B cell (primary cell): Measurements from ENCODE around the gene ASTN2. TPM values are rescaled to one million over a fixed set of nuclear protein-coding genes. Genes with fewer than 3 reads are reported as not detected.

Source experiments
- ATAC-seq: fragments of 200-7000 bp; cut with Tn5 transposase; one replicate; pipeline ENCODE4 v1.10.0; 2021; ENCODE audit warnings: low read depth, mild to moderate bottlenecking, moderate number of reproducible peaks, moderate library complexity
- CTCF ChIA-PET: fragments of 350-600 bp; sonication (Branson Sonifier 250); formaldehyde crosslinking; loops from one replicate; lab custom pipeline; 2021; ENCODE audit warnings: antibody characterized with exemption, inconsistent platforms; lab: Charles Lee
- POLR2A ChIA-PET: fragments of 350-600 bp; sonication (Branson Sonifier 250); formaldehyde crosslinking; loops from one replicate; lab custom pipeline; 2021; ENCODE audit warnings: antibody characterized with exemption; lab: Charles Lee
- DNase-seq: peaks from one replicate; pipeline ENCODE4 v3.0.0; 2013
- H2AFZ ChIP-seq: 2 replicates; pipeline ENCODE4 v1.6.1; 2012; ENCODE audit warnings: mild to moderate bottlenecking, low read depth, low read length; ENCODE audit not compliant: insufficient read depth, poor library complexity, severe bottlenecking
- H3K27ac ChIP-seq, 2 donors: 1 replicate in 1 of 2; 2 replicates in 1 of 2; pipeline ENCODE4 v1.5.1; 2012 to 2013; ENCODE audit warnings: low read length in 2 of 2, mild to moderate bottlenecking in 2 of 2, moderate library complexity in 1 of 2
- H3K27me3 ChIP-seq, 4 experiments: fragments of 200-600 bp in 1 of 4; sonication (generic) in 1 of 4; replicated peaks in 1 of 4; 1 replicate in 2 of 4; 2 replicates in 2 of 4; pipeline versions ENCODE4 v1.6.1 to v1.7.0; 2013 to 2016; ENCODE audit warnings: low read length in 3 of 4, mild to moderate bottlenecking in 2 of 4, mixed read lengths in 1 of 4, moderate library complexity in 1 of 4; ENCODE audit not compliant: insufficient read depth in 4 of 4, control insufficient read depth in 3 of 4; ENCODE audit errors: control extremely low read depth in 1 of 4
- H3K36me3 ChIP-seq, 2 experiments: replicated peaks in 1 of 2; 1 replicate in 1 of 2; 2 replicates in 1 of 2; pipeline versions ENCODE4 v1.6.1 to v1.7.1; 2013; ENCODE audit warnings: low read length in 1 of 2; ENCODE audit not compliant: insufficient read depth in 2 of 2, control insufficient read depth in 1 of 2; ENCODE audit errors: control extremely low read depth in 1 of 2, extremely low read depth in 1 of 2
- H3K4me1 ChIP-seq, 2 donors: fragments of 200-600 bp in 1 of 2; sonication (generic) in 1 of 2; 1 replicate in 1 of 2; 2 replicates in 1 of 2; pipeline versions ENCODE4 v1.5.1 to v1.6.1; 2013 to 2017; ENCODE audit warnings: low read length in 2 of 2; ENCODE audit not compliant: control insufficient read depth in 2 of 2, insufficient read depth in 2 of 2
- H3K4me2 ChIP-seq: replicated peaks from 2 replicates; pipeline ENCODE3; 2012; ENCODE audit warnings: mild to moderate bottlenecking, low read depth, low read length; ENCODE audit not compliant: poor library complexity, severe bottlenecking
- H3K4me3 ChIP-seq, 5 experiments: fragments of 200-600 bp in 1 of 5; sonication (generic) in 1 of 5; 1 replicate in 3 of 5; 2 replicates in 2 of 5; pipeline versions ENCODE4 v1.5.1 to v1.7.0; 2011 to 2016; ENCODE audit warnings: low read length in 4 of 5, mild to moderate bottlenecking in 4 of 5, low read depth in 2 of 5, control low read depth in 1 of 5, moderate library complexity in 1 of 5; ENCODE audit not compliant: insufficient read depth in 1 of 5; ENCODE audit errors: control extremely low read depth in 1 of 5, extremely low read depth in 1 of 5
- H3K79me2 ChIP-seq: fragments of 200-600 bp; sonication (generic); one replicate; pipeline ENCODE4 v1.6.0; 2016; ENCODE audit warnings: low read length; ENCODE audit not compliant: control insufficient read depth, insufficient read depth
- H3K9ac ChIP-seq: fragments of 200-600 bp; sonication (generic); 2 replicates; pipeline ENCODE4 v1.6.1; 2017; ENCODE audit warnings: mild to moderate bottlenecking, low read length, moderate library complexity
- H3K9me3 ChIP-seq, 3 donors: one replicate each; pipeline versions ENCODE4 v1.6.1 to v1.7.1; 2013; ENCODE audit warnings: low read length in 2 of 3; ENCODE audit not compliant: control insufficient read depth in 2 of 3, insufficient read depth in 1 of 3; ENCODE audit errors: control extremely low read depth in 1 of 3
- H4K20me1 ChIP-seq: 2 replicates; pipeline ENCODE4 v1.6.0; 2012; ENCODE audit warnings: mild to moderate bottlenecking, low read length; ENCODE audit not compliant: insufficient read depth, control insufficient read depth, poor library complexity, severe bottlenecking
- H3K27ac Mint-ChIP-seq: one replicate; pipeline ENCODE4 v1.8.0; 2021; ENCODE audit warnings: mixed read lengths
- H3K27me3 Mint-ChIP-seq: one replicate; pipeline ENCODE4 v1.8.0; 2021; ENCODE audit warnings: mixed read lengths
- H3K4me1 Mint-ChIP-seq: one replicate; pipeline ENCODE4 v1.8.0; 2021; ENCODE audit warnings: mixed read lengths
- H3K4me3 Mint-ChIP-seq: one replicate; pipeline ENCODE4 v1.8.0; 2021; ENCODE audit warnings: mixed read lengths
- H3K9me3 Mint-ChIP-seq: one replicate; pipeline ENCODE4 v1.8.0; 2022; ENCODE audit warnings: mixed read lengths; ENCODE audit not compliant: insufficient read depth
- CTCF ChIP-seq: fragments of 200-600 bp; IDR thresholded peaks from one replicate; pipeline ENCODE4 v1.8.0; 2022; ENCODE audit warnings: antibody characterized with exemption, mild to moderate bottlenecking
- EZH2 ChIP-seq: IDR thresholded peaks from 2 replicates; pipeline ENCODE4 v1.6.1; 2012; ENCODE audit warnings: borderline replicate concordance, low read depth, mild to moderate bottlenecking, moderate library complexity, low read length; ENCODE audit not compliant: insufficient read depth, poor library complexity, severe bottlenecking
- WGBS: methylation state at CpG from one replicate; pipeline ENCODE4 v1.1.5; 2013; ENCODE audit warnings: missing lambda C conversion rate; ENCODE audit not compliant: insufficient coverage; 5-methylcytosine and 5-hydroxymethylcytosine counted together
- intact Hi-C: fragments of 100-400 bp; cut with micrococcal nuclease; formaldehyde crosslinking; loops from one replicate; pipeline ENCODE4 v1.10.0; 2022
- polyA plus RNA-seq: library from polyadenylated mRNA; depleted of rRNA; stranded (reverse); fragments of >200 nt; gene quantifications from 2 replicates; pipeline ENCODE4 v1.2.3, GENCODE V29; 2012
- total RNA-seq, 2 donors: library from RNA; stranded (reverse); fragments of 120-200 nt in 1 of 2; gene quantifications; 1 replicate in 1 of 2; 2 replicates in 1 of 2; pipeline versions ENCODE4 v1.2.3 to v1.2.4, GENCODE V29; 2013 to 2022

The ASTN2 gene
- total and polyA plus RNA-seq, 2 donors (not counting 1 experiment from before 2014, with no cell fraction given) = 1.2 to 3.6 TPM

- Mint-ChIP-seq H3K9me3 (peaks cover 2% of the 10 kb centered on the region), H3K27ac (no peak overlapping the region)
Observed at GRCh38 chr9:116934131-116934530, 480.7 kb downstream of the ASTN2 start.

GRCh38 chr9:116933251-116933650, 481.6 kb downstream of the ASTN2 start:
- H3K4me3 Mint-ChIP-seq = no peak overlapping the region

More at GRCh38 chr9:116934131-116934530, 480.7 kb downstream of the ASTN2 start:
- H4K20me1 ChIP-seq = no peaks in the 10 kb centered on the region
- peaks cover 4% of the 10 kb centered on the region for H3K27me3 Mint-ChIP-seq
- no peaks in the 10 kb centered on the region for H3K4me1 ChIP-seq
- H3K9me3 ChIP-seq = no peaks in the 10 kb centered on the region
- ChIA-PET CTCF (no interaction called here), POLR2A (no interaction called here)
- no peaks in the 10 kb centered on the region for H3K79me2 ChIP-seq
- no peaks in the 10 kb centered on the region for H3K4me1 Mint-ChIP-seq
- H3K36me3 ChIP-seq = no peaks in the 10 kb centered on the region
- TF ChIP-seq CTCF = no peak
- TF ChIP-seq EZH2 = no peak
- H3K27me3 ChIP-seq = no peaks in the 10 kb centered on the region
- no peak overlapping the region for H3K9ac ChIP-seq
- ATAC-seq (no peak), DNase-seq (no peak)
- 94% methylated on average over 2 of the region's 5 CpGs for WGBS
- H3K27ac ChIP-seq = no peak overlapping the region
- intact Hi-C loops = no loop called here
- no peak overlapping the region for H3K4me2 ChIP-seq
- H3K4me3 ChIP-seq = no peak overlapping the region
- H3K4me3 Mint-ChIP-seq = no peak overlapping the region
- H2AFZ ChIP-seq = no peak overlapping the region

More at GRCh38 chr9:116933251-116933650, 481.6 kb downstream of the ASTN2 start:
- ATAC-seq (no peak), DNase-seq (no peak)
- ChIA-PET CTCF (no interaction called here), POLR2A (no interaction called here)
- H3K4me2 ChIP-seq = no peak overlapping the region
- Mint-ChIP-seq H3K27ac (no peak overlapping the region), H3K27me3 (peaks cover 4% of the 10 kb centered on the region), H3K9me3 (peaks cover 2% of the 10 kb centered on the region), H3K4me1 (no peaks in the 10 kb centered on the region)
- no peak overlapping the region for H3K9ac ChIP-seq
- H3K79me2 ChIP-seq = no peaks in the 10 kb centered on the region
- intact Hi-C loops = no loop called here
- H2AFZ ChIP-seq = no peak overlapping the region
- no peaks in the 10 kb centered on the region for H3K27me3 ChIP-seq
- no peak for TF ChIP-seq EZH2
- TF ChIP-seq CTCF = no peak
- H3K9me3 ChIP-seq = no peaks in the 10 kb centered on the region
- no peak overlapping the region for H3K27ac ChIP-seq
- H3K36me3 ChIP-seq = no peaks in the 10 kb centered on the region
- no peaks in the 10 kb centered on the region for H4K20me1 ChIP-seq
- WGBS = no CpG with 5 or more reads among the region's 2 CpGs
- no peaks in the 10 kb centered on the region for H3K4me1 ChIP-seq
- no peak overlapping the region for H3K4me3 ChIP-seq
